Measurements from ENCODE around the gene INPP5E. TPM values are rescaled to one million over a fixed set of nuclear protein-coding genes. Genes with fewer than 3 reads are reported as not detected.
A peak's percentile ranks its signal among the peaks of the same experiment; 100 is the strongest.
"Not testable (repeated sequence)": the region's sequence is repeated elsewhere in the genome, so short reads cannot be mapped to it uniquely, and the experiment has no call there.

The INPP5E gene
- total and polyA plus RNA-seq, 2 experiments from 2014 or later = 5.8 to 13.4 TPM

GRCh38 chr9:136407061-136407460, 32.6 kb downstream of the INPP5E start:
- Histone ChIP-seq H4K20me1 (replicated peaks; ENCODE audit: insufficient read depth) (peaks cover 17% of the 10 kb centered on the region), H3F3A (replicated peaks; ENCODE audit: low read depth) (peaks cover 17% of the 10 kb centered on the region), H3K36me3 (ENCODE audit: insufficient read depth) (peaks cover 29% of the 10 kb centered on the region), H3K79me2 (replicated peaks; ENCODE audit: insufficient read depth) (peaks cover 41% of the 10 kb centered on the region), H3K4me1 (ENCODE audit: insufficient read depth) (peaks cover 17% of the 10 kb centered on the region; the same call in 1 of the 2 replicates)
- H3K27ac ChIP-seq (ENCODE audit: low read depth); H3K9me3 Mint-ChIP-seq; H3K27me3 ChIP-seq (ENCODE audit: insufficient read depth); H3K4me3 ChIP-seq; ATAC-seq; H3K4me2 ChIP-seq; H2AFZ ChIP-seq; H3K27ac Mint-ChIP-seq; DNase-seq (ENCODE audit: low spot score); H3K4me3 Mint-ChIP-seq; H3K9me2 ChIP-seq (ENCODE audit: insufficient read depth): not testable (repeated sequence)
- H3K27me3 Mint-ChIP-seq (ENCODE audit: insufficient read depth, low read depth, poor library complexity) = peaks cover 20% of the 10 kb centered on the region
- H3K36me3 Mint-ChIP-seq (ENCODE audit: low read depth) = peaks cover 68% of the 10 kb centered on the region
- peaks cover 20% of the 10 kb centered on the region for H3K4me1 Mint-ChIP-seq

- H3K27me3 ChIP-seq (ENCODE audit: insufficient read depth); H3K4me3 ChIP-seq; H3K9me2 ChIP-seq (ENCODE audit: insufficient read depth); DNase-seq (ENCODE audit: low spot score); H3K9me3 Mint-ChIP-seq; ATAC-seq; H3K27ac Mint-ChIP-seq; H3K4me3 Mint-ChIP-seq; H4K20me1 ChIP-seq (replicated peaks; ENCODE audit: insufficient read depth); H3K4me2 ChIP-seq; H2AFZ ChIP-seq: not testable (repeated sequence)
- Mint-ChIP-seq H3K27me3 (ENCODE audit: insufficient read depth, low read depth, poor library complexity) (peaks cover 20% of the 10 kb centered on the region), H3K36me3 (ENCODE audit: low read depth) (peaks cover 69% of the 10 kb centered on the region), H3K4me1 (peaks cover 14% of the 10 kb centered on the region)
- H3F3A ChIP-seq (replicated peaks; ENCODE audit: low read depth) = peaks cover 22% of the 10 kb centered on the region
- H3K27ac ChIP-seq (ENCODE audit: low read depth) = peak overlapping the region; percentile 32; the same call in 1 of the 2 replicates
- H3K36me3 ChIP-seq (ENCODE audit: insufficient read depth) = peaks cover 25% of the 10 kb centered on the region
- peaks cover 10% of the 10 kb centered on the region; the same call in 1 of the 2 replicates for H3K4me1 ChIP-seq (ENCODE audit: insufficient read depth)
- H3K79me2 ChIP-seq (replicated peaks; ENCODE audit: insufficient read depth) = peaks cover 29% of the 10 kb centered on the region
Observed at GRCh38 chr9:136405904-136406303, 33.7 kb downstream of the INPP5E start.

DNA sequence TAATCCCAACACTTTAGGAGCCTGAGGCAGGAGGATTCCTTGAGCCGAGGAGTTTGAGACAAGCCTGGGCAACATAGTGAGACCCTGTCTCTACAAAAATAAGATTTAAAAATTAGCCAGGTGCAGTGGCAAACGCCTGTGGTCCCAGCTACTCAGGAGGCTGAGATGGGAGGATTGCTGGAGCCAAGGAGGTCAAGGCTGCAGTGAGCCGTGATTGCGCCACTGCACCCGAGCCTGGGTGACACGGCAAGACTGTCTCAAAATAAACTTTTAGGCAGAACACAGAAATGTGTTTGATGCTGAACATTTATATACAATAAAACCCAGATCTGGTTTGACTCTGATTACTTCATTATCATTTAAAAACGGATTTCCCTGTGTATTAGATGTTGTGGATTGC, 34.2 kb downstream of the INPP5E start:
- peaks cover 27% of the 10 kb centered on the region for H3F3A ChIP-seq (replicated peaks; ENCODE audit: low read depth)
- H3K27ac ChIP-seq (ENCODE audit: low read depth) = peak overlapping the region; percentile 32; the same call in 1 of the 2 replicates
- H3K4me3 ChIP-seq = no peak overlapping the region
- H3K36me3 ChIP-seq (ENCODE audit: insufficient read depth) = peaks cover 25% of the 10 kb centered on the region
- peaks cover 10% of the 10 kb centered on the region; the same call in 1 of the 2 replicates for H3K4me1 ChIP-seq (ENCODE audit: insufficient read depth)
- DNase-seq (ENCODE audit: low spot score) (no peak), ATAC-seq (no peak)
- no peak for TF ChIP-seq ZNF114 (CRISPR knock-in tag; IDR thresholded peaks at IDR 0.05)
- no peak for TF ChIP-seq NANOG (IDR thresholded peaks at IDR 0.05; ENCODE audit: borderline replicate concordance)
- no peak for TF ChIP-seq STAT1 (IDR thresholded peaks at IDR 0.05; ENCODE audit: unreplicated experiment)
- no peak for TF ChIP-seq ETS1 (IDR thresholded peaks at IDR 0.05)
- no peak overlapping the region for H3K27ac Mint-ChIP-seq
- peaks cover 25% of the 10 kb centered on the region for H3K79me2 ChIP-seq (replicated peaks; ENCODE audit: insufficient read depth)
- no peak overlapping the region for H2AFZ ChIP-seq
- H3K27me3 Mint-ChIP-seq (ENCODE audit: insufficient read depth, low read depth, poor library complexity) = peaks cover 21% of the 10 kb centered on the region
- peaks cover 8% of the 10 kb centered on the region for H4K20me1 ChIP-seq (replicated peaks; ENCODE audit: insufficient read depth)
- H3K4me2 ChIP-seq = no peak overlapping the region
- no peaks in the 10 kb centered on the region for H3K27me3 ChIP-seq (ENCODE audit: insufficient read depth)
- H3K9me3 Mint-ChIP-seq = no peaks in the 10 kb centered on the region; the same call in 2 of the 3 replicates
- no peaks in the 10 kb centered on the region for H3K9me2 ChIP-seq (ENCODE audit: insufficient read depth)
- H3K4me1 Mint-ChIP-seq = peaks cover 14% of the 10 kb centered on the region
- peaks cover 69% of the 10 kb centered on the region for H3K36me3 Mint-ChIP-seq (ENCODE audit: low read depth)
- no peak overlapping the region for H3K4me3 Mint-ChIP-seq

GRCh38 chr9:136404801-136405136, 34.9 kb downstream of the INPP5E start:
- DNase-seq (ENCODE audit: low spot score) (no peak), ATAC-seq (no peak)
- peaks cover 14% of the 10 kb centered on the region for H3K4me1 Mint-ChIP-seq
- Histone ChIP-seq H3K36me3 (ENCODE audit: insufficient read depth) (peaks cover 25% of the 10 kb centered on the region), H3K27me3 (ENCODE audit: insufficient read depth) (no peaks in the 10 kb centered on the region), H3K4me2 (no peak overlapping the region), H3K79me2 (replicated peaks; ENCODE audit: insufficient read depth) (peaks cover 22% of the 10 kb centered on the region), H3K9me2 (ENCODE audit: insufficient read depth) (no peaks in the 10 kb centered on the region), H3K4me3 (no peak overlapping the region), H4K20me1 (replicated peaks; ENCODE audit: insufficient read depth) (peaks cover 8% of the 10 kb centered on the region), H3F3A (replicated peaks; ENCODE audit: low read depth) (peaks cover 27% of the 10 kb centered on the region), H3K27ac (ENCODE audit: low read depth) (no peak overlapping the region), H2AFZ (no peak overlapping the region), H3K4me1 (ENCODE audit: insufficient read depth) (peaks cover 10% of the 10 kb centered on the region; the same call in 1 of the 2 replicates)
- H3K36me3 Mint-ChIP-seq (ENCODE audit: low read depth) = peaks cover 69% of the 10 kb centered on the region
- no peak overlapping the region for H3K4me3 Mint-ChIP-seq
- no peak overlapping the region for H3K27ac Mint-ChIP-seq
- H3K9me3 Mint-ChIP-seq = no peaks in the 10 kb centered on the region; the same call in 2 of the 3 replicates
- H3K27me3 Mint-ChIP-seq (ENCODE audit: insufficient read depth, low read depth, poor library complexity) = peaks cover 19% of the 10 kb centered on the region
- TF ChIP-seq POLR2AphosphoS5 (IDR thresholded peaks at IDR 0.05; ENCODE audit: low read depth) = no peak
- TF ChIP-seq, protein P1, sequence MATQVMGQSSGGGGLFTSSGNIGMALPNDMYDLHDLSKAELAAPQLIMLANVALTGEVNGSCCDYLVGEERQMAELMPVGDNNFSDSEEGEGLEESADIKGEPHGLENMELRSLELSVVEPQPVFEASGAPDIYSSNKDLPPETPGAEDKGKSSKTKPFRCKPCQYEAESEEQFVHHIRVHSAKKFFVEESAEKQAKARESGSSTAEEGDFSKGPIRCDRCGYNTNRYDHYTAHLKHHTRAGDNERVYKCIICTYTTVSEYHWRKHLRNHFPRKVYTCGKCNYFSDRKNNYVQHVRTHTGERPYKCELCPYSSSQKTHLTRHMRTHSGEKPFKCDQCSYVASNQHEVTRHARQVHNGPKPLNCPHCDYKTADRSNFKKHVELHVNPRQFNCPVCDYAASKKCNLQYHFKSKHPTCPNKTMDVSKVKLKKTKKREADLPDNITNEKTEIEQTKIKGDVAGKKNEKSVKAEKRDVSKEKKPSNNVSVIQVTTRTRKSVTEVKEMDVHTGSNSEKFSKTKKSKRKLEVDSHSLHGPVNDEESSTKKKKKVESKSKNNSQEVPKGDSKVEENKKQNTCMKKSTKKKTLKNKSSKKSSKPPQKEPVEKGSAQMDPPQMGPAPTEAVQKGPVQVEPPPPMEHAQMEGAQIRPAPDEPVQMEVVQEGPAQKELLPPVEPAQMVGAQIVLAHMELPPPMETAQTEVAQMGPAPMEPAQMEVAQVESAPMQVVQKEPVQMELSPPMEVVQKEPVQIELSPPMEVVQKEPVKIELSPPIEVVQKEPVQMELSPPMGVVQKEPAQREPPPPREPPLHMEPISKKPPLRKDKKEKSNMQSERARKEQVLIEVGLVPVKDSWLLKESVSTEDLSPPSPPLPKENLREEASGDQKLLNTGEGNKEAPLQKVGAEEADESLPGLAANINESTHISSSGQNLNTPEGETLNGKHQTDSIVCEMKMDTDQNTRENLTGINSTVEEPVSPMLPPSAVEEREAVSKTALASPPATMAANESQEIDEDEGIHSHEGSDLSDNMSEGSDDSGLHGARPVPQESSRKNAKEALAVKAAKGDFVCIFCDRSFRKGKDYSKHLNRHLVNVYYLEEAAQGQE (IDR thresholded peaks at IDR 0.05; ENCODE audit: unreplicated experiment) = no peak
- no peak for TF ChIP-seq ZNF331 (CRISPR knock-in tag; IDR thresholded peaks at IDR 0.05; ENCODE audit: low read depth)
- no peak for TF ChIP-seq ZNF114 (CRISPR knock-in tag; IDR thresholded peaks at IDR 0.05)
- no peak for TF ChIP-seq CREB1 (CRISPR knock-in tag; IDR thresholded peaks at IDR 0.05; ENCODE audit: low read depth)
- no peak for TF ChIP-seq ETS1 (IDR thresholded peaks at IDR 0.05)
- no peak for TF ChIP-seq NANOG (IDR thresholded peaks at IDR 0.05; ENCODE audit: borderline replicate concordance)
